GM21528 (cell line): ENCODE data around the gene NR2F1.
"Not testable (repeated sequence)": the region's sequence is repeated elsewhere in the genome, so short reads cannot be mapped to it uniquely, and the experiment has no call there.

ENCODE experiments used
- ATAC-seq: cut with Tn5 transposase; IDR thresholded peaks from one replicate; pipeline ENCODE4 v1.9.1; 2021; ENCODE audit warnings: mild to moderate bottlenecking, moderate library complexity; ENCODE audit not compliant: unreplicated experiment, low FRiP score

The NR2F1 gene

DNA sequence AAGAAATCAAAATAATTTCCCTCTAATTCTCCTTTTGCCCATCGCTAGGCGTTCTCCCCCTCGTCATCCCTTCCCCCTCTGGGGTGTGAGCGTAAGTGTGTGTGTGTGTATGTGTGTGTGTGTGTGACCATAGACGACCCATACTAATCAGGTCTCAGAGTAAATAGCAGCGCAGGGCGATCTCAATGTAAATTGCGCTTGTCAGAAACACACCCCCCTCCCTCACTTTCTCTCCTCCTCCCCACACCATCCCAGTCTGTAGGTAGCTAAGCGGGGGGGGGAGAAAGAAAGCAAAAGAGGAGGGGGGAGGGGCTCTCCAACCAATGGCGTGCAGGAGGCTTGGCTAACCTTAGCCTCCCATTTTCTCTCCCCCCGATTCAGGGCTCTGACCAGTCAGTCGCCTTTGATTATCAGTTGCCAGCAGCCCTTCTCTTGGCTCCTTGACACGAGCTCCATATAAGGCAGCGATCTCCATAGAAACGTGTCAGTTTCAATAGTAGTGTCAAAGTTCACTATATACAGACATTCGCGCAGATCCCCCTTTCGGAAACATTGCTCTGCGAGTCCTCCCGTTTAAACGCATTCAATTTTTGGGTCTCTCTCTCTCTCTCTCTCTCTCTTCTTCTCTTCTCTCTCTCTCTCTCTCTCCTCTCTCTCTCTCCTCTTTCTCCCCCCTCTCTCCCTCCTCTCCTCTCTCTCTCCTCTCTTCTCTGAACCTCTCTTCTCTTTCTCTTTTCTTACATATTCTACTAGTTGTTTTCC, at the start of gene NR2F1:
NR2F1 (plus strand) TSS at position 546 of the 762 bp plus-strand sequence. CDS start 1,802 bp downstream, outside the sequence.
- no peak for ATAC-seq

DNA sequence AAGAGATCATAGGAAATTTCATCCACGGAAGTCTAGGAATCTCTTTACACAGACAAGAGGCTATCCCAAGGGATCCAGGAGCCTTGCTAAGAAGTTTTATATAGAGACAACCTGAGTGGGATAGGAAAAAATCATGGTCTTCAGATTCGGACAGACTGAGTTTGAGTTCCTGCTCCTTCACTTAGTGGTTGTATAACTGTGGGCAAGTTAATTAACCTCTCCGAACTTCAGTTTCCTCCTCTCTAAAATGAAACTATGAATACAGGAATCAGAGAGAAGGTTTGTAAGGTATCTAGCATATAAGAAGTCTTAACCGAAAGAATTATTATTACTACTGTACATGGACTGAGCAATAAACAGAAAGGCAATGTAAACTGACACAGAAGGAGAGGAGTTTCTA, 37.1 kb upstream of the NR2F1 start:
- ATAC-seq = no peak

DNA sequence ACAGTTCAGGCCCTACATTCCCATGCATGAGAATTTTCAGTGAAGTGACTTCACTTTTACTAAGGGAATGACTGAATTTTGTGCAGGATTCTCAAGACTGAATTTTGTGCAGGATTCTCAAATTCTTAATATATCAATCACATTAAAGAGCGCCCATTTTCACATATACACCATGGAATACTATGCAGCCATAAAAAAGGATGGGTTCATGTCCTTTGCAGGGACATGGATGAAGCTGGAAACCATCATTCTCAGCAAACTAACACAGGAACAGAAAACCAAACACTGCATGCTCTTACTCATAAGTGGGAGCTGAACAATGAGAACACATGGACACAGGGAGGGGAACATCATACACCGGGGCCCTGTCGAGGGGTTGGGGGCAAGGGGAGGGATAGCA, 33.4 kb upstream of the NR2F1 start:
- ATAC-seq = not testable (repeated sequence)

DNA sequence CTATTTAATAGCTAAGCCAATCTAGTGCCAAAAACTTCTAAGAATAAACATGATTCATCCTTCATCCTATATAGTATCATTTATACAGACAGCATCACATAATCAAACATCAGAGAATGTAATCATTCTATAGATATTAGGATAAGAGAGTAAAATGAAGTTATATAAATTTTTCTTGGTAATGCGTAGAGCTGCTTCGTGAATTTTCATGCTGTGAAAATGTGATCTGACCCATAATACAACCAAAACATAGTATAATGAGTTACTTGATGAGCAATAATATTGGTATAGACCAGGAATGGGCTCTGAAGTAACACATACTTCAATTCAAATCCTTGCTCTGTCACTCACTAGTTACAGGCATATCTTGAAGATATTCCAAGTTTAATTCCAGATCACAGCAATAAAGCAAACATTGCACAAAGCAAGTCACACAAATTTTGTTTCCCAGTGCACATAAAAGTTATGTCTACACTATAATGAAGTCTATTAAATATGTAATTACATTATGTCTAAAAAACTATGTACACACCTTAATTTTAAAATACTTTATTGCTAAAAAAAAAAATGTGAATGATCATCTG, 25.9 kb upstream of the NR2F1 start:
- ATAC-seq = no peak

DNA sequence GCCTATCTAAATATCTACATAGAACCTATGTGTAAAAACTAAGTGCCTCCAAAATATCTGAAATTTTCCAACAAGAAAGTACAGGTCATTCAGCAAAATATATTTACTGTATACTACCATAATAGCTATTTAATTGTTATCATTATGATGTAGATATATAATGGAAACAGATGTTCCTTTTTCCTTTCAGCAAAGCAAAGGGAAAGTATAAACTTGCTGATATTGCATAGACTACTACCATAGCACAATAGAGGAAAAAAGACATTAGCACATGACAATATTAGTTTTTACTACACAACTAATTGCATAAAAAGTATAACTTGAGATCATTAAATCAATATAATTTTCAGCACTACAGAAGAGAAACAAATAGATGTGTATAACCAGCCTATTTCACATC, 16.9 kb upstream of the NR2F1 start:
- no peak for ATAC-seq

DNA sequence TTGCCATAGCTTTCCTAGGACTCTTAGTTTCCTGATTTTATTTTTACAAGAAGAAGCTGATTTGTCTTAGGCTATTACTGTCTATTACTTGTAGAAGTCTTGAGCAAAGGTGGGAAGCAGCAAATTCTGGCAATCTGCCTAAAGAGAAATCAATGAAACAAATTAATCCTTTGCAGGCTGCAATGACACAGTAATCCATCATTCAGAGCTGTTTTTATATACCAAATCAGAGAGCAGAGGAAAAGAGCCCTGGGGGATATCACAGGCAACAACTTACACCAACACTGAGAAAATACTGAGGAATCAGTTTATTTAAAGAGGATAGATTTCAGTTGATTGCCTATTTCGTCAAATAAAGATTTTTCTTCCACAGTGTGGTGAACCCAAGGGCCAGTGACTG, 15.6 kb upstream of the NR2F1 start:
- ATAC-seq = no peak

DNA sequence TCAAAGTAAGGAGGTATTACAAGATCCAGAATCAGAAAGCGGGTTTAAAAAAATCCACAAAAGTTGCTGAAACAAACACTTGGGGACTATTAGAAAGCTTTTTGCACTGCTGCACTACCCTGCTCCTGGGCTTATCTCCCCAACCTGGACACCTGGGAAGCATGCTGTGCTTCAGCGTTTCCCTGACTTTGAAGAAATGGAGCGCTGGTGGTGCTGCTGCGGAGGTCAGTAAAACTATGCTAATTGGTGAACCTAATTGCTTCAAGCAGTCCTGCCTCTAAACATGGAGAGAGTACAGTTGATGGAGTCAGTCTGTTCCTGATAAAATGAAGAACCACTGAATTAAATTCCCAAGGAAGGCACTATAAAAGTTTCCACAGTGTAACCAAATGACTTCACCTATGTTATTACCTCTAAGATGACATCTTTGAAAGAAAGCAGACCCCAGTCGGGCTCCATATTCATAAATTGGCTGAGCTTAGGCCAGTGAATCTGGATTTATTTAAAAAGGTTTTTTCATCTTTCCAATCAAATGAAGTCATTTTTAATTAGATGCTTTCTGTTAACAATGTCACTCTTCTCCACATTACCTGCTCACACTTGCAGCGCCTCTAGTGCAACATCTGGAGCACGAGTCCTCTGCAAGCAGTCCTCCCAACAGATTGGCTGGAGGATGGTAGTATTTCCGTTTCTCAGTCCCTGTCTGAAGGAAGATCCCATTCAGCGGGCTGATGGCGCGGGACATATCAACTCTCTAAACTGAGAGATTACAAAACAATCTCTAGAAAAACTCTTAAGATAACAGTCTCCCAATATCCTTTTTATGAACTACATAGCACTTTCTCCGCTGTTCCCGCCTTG, 13.5 kb upstream of the NR2F1 start:
- no peak for ATAC-seq

DNA sequence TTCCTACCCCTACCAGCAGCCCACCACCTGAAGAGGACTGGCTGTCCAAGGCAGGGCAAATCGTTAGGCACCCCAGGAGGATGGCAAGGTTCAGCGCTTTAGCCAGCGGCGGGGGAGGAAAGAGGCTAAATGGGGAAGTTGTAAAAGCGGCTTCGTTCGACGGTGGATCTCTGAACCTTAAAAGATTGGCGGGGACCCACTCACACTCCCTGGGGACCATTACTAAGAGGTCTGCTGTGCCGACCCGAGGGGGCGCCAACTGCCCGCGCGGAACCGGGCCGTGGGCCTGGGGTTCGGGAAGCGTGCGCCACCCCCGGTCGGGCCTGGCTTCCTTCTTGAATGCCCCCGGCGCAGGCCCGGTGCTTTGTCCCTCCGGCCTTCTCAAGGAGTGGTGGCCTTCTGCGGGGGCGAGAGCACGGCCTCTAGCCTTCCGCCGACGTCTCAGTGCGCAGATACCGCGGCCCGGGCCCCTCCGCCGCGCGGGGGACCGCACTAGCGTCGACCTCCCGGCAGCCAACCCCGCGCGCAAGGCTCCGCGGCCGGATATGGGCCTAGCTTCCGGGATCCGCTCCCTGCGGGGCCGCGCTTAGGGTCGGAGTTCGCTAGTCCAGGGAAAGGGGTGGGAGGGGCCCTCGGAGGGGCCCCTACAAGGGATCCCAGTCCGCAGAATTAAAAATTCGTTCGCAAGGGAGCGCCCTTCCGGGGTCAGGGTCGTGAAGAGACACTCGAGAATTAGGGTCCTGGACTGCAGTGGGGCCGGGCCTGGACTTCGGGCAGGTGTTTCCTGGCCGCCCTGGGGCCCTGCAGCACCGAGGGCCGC, 12.5 kb upstream of the NR2F1 start:
- ATAC-seq = no peak

DNA sequence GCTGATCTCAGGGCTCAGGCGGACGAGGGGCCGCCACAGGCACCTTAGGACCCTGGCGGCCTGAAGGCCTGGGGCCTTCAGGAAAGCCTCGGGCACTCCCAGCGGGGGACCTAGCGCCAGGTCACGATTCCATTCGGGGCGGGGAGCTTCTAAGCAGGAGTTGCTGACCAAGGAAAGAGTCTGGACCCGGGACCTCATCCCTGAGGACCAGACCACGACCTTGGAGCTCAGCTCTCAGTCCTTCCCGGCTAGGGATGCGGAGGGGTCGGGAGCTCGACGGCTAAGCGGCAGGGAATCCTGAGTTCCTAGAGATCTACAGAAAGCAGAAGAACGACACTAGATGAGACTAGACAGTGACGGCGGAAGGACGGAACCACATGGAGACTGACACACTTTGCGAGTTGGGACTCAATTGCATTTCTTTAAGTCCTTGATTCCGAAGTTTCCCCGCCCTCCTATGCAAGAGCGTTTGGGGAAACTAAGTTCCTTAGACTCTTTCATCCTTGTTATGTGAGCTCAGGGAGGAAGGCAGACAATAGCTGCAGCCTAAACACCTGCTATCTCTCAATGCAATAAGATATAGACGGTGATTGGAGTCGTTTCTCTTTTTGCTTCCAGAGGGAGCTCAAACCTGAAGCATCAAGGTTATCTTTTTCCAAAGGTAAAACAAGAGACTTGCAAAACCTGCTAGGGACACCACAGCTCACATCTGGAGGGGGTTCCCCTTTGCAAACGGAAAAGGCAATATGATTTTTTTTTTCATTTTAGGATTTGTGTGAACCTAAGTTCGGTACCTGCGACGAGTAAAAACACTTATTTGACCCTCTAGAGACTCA, 11.7 kb upstream of the NR2F1 start:
- ATAC-seq = no peak

DNA sequence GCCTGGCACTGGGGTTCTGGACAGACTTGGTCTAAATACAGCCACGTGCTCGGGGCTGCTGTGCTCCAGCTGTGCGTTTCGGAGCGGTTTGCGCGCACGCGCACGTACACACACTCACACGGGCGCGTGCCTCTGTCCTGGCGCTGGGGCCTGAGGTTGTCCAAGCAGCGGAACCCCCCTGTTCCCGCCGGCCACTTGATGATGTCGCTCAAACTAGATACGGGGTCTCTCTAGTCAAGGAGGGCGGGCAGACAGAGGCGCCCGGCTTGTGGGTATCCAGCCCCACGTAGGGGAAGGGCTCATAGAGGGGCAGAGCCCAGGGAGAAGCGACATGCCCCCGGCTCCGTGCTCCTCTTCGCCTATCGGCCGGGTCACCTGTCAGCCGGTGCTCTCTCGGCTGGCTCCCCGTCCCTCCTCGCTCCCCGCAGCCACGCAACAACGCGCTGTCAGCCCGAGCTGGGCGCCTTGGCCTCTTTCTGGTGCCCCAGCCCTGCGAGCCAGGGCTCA, 10.9 kb upstream of the NR2F1 start:
- ATAC-seq = no peak

DNA sequence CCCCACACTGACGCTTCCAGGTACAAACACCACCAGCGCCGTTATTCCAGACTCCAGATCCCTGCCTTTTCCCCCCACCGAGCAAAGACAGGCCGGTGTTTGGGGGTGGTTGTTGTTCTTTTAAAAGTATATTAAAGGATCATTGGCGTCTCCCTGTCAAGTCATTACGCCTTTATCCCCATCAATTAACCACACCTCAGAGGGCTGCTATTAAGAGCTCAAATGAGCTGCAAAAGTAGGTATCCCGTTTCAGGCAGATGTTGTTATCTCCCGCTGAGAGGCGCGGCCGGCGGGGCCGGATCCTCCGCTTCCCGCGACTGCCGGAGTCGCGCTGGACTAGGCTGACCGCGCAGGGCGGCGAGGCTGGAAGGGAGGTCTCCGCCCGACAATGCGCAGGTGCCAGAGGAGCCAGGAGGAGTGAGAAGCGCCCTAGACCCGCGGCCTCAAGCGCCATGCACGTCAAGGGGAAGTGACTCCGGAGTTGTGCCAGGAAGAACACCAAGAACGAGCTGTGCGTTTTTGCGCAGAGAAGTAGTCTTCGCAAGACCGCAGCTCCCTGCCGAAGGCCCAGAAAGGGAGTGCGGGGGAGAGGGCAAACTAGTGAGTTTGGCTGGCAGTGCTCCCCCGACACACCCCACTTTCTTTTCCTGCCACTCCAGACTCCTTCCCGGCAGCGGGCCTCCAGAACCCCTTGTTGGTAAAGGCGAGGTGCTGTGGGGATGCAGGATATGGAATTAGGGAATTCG, 10.2 kb upstream of the NR2F1 start:
- no peak for ATAC-seq

DNA sequence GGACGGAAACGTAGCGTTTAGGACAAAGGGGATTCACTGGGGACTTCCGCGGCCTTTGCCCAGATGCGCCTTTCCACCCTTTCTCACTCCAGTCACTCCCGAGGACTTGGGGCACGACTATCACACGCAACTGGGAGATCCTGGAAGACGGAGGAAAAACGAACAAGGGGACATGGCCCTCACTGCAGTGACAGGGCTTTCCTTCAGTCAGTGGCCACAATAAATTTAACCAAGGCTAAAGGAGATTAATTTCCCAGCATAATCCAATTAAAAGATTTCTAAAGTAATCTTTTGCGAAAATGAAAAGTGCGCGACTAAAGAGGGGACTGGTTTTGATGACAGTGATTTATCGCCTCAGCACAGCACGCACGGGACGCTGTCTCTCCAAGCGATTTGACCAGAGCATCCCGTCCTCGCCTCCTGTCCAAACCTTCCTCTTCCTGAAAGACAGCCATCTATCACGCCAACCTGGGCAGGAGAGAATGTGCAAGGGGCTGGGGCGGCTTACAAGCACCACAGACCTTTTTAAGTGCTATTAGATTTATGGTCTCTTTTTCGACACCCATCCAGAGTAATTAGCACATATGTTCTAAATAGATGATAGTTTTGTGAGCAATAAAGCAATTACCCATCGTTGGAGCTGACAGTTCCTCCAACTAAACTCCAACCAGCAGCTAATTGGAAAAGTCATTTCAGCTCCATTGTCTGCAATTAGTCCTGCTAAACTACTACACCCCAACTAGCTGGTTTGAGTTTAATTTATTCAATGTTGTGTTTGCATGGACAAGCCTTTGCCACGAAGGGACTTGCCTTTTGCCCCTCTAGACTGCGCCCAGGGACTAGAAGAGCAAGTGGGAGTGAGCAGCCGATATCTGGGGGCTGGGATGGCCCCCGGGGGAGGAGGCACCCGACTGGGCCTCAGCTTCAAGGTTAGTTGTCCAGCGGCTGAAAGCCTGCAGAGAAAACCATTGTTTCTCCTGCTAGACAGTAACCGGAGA, 9.4 kb upstream of the NR2F1 start:
- no peak for ATAC-seq

DNA sequence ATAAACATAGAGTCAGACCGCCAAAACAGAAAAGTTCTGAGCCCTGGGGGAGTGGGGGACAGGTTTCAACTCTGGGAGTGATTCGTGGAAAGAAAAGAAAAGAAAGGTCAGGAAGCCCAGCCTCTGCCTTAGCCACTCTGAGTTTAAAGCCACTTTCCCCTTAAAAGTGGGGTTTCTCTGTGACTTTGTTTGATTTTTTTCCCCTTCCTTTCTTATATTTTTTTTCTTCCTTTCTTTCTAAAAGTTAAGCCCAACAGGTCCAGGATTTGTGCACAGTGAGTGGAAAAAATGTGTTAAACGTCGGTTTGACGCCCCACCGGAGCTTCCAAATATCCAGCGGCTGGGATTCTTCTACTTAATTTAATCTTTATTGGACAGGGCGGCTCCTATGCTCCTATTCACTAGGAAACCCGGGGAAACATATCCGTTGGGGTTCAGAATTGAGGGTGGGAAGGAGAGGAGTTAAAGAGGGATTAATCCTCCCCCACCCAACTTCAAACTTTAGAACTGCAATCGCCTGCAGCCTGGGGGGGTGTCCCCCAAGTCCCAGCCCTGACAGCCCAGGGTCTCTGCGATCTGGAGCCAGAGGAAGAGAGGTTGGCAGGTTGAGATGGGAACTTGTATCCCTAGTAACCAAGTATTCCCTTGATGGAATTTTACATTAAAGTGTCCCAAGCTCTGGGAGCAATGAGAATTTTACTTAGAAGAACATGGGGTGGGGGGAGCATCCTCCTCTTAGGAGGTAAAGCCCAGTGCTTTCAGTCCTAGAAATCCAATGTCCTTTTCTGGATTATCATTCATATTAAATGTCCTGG, 8.3 kb upstream of the NR2F1 start:
- ATAC-seq = no peak

DNA sequence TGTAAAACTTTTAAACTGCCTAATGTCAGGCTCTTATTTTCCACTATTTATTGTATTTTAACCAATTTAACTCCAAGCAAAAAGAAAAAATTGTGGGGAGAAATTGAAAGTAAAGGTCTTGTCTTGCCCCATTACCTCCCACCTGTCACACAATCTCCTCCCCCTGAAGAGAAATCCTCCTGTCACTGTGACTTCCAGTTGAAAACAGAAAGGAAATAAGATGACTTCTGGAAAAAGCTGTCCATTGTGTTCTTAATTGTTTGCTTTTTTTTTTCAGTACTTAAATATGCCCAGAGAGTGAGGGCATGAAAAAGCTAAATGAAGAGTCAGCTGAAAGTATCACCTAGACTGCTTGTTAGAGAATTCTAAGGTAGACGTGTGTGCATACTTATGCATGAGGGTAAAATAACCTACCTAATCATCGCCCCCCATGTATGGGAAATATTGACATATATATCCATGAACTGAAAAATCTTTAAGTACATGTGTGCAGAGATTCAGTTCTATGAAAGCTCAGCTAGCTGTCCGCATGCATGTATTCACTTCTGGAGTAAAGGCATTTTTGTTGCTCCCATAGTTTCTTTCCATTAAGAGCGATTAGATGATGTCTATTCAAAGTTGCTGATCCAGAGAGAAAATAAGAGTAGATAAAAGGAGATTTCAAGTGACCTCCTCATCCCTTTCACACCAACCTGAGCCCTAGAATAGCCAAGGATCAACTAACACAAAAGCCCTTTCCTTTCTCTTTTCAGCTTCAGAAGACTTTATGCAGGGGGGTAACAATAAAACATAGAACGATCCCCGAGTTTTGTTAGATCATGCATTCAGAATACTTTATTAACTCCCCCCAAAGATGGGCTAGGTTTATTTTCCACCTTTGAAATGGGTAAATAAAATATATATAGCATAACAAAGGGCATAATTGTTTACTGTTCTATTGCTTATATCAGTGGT, 7.3 kb upstream of the NR2F1 start:
- ATAC-seq = no peak

DNA sequence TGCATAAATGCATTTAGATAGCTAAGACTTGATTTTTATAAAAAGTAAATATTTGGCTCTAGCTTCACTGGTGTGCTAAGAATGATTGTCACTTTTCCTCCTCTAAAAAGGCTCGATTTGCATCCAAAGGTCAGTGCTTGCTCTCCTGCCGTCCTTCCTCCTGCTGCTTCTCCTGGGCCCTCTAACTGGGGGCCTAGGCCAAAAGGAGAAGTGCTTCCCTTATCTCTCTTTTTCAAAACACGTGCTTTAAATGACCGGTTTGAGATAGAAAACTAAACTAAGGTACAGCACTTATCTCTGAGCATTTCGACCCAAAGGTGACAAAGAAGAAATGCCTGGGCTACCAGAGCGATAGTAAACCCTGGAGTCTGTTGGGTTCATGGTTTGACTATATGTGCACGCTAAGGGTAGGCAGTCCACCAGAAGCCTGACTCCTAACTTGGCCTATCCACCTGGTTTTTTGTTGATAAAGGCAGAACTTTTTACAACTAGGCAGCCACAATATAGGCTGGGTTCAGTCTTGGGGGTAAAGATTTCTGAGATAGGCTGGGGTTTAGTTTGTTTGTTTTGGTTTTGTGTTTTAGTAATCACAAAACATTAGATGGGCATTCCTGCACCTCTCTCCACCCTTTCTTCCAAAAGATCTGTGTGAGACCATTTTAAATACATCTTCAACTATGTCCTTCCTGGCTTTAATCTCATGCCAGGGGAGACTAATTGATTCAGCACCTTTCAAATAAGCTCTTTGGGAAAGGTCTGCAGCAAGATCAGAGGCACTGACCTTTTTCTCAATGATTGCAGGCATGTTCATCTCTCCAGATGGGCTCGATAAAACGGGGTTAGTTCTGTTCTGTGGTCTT, 5.8 kb upstream of the NR2F1 start:
- no peak for ATAC-seq
